DMS 273 treated with DMSO at 0.1 percent for 48 hours (cell line): ENCODE data around the gene GNAI3.
A peak's percentile ranks its signal among the peaks of the same experiment; 100 is the strongest.

Source experiments
- DNase-seq: peaks from one replicate; lab custom pipeline; 2025; lab: John Stamatoyannopoulos, UW

Gene GNAI3

DNA sequence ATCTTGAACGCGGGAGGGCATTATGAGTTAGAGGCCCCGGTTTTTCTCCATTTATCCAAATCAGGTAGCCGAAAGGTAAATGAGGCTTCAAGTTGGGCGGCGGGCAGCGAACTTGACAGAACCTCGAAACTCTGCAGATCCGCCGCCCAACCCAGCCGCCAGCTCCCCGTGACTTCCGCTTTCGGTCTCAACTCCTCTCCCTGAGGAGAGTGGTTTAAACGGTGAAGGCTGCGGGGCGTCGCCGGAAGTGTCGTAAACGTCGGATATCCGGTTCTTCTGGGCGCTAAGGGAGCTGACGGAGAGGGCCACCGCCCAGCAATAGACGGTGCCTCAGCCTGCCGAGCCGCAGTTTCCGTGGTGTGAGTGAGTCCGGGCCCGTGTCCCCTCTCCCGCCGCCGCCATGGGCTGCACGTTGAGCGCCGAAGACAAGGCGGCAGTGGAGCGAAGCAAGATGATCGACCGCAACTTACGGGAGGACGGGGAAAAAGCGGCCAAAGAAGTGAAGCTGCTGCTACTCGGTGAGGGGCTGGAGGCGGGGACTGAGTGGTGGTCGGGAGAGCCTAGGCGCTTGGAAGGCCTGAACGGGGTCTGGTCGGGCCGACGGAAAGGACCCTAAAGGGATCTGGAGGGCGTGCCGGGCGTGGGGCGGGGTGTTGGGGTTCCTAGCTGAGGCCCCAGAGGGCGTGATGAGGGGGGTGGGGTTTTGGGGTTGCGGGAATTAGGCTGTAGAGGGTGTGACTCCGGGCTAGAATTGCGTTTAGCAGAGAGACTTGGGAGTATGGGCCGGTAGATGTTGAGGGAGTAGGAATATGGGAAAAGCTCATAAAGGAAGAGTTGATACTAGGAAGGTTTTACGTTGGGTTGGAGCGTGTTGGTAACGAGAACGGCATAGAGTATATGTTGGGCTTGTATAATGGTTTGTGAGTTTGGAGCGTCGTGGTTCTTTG lies at the start of gene GNAI3:
Gene GNAI3 (plus strand): TSS at position 295 of the 947 bp plus-strand sequence. CDS start 106 bp downstream, at position 401.
- peak; percentile 89 for DNase-seq

- DNase-seq, result no peak
Measured at GRCh38 chr1:109499081-109499480, 49.3 kb upstream of the GNAI3 start.

GRCh38 chr1:109499661-109500536 lies 48.5 kb upstream of the GNAI3 start:
- peak; percentile 9 for DNase-seq

- no peak for DNase-seq
Measured at GRCh38 chr1:109500941-109501381, 47.5 kb upstream of the GNAI3 start.

- no peak for DNase-seq
Measured at GRCh38 chr1:109501644-109502363, 46.6 kb upstream of the GNAI3 start.

DNA sequence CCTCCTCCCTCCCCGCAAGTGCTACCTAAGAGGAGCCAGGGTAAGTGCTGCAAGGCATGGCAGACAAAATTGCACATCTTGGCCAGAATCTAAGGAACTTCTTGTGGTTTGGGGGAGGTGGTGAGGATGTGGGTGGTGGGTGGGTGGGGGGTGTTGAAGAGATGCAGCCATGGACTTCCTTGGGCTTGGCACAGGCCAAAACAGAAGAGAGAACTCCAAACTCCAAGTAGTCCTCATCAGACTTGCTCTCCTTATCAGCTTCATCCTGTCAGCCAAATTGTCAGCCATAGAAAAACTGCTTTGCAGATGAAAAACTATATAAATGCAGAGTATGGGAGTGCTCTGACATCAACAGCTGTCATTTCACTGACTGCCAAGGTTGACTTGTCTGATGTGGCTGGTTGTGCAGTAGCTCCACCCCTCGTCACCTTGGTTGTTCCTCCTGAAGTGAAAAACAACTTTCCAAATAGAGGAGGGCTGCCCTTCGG lies 46.0 kb upstream of the GNAI3 start:
- no peak for DNase-seq

- no peak for DNase-seq
Measured at GRCh38 chr1:109503935-109504334, 44.5 kb upstream of the GNAI3 start.

- no peak for DNase-seq
Measured at GRCh38 chr1:109504974-109505373, 43.4 kb upstream of the GNAI3 start.

- no peak for DNase-seq
Measured at GRCh38 chr1:109508001-109508872, 40.2 kb upstream of the GNAI3 start.

DNA sequence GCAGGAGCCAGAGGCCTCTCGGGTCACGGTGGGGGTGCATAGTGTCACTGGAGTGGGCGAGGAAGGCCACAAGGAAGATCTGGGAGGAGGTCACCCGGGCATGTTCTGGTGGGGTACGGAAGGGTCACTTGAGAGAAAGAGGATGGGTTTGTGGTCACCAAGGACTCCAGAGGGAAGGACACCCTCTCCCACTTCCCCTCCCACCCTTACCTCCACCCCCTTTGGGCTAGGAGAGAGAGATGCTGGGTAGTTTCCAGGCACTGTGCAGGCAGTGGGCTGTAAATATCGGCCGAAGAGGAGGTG lies 39.6 kb upstream of the GNAI3 start:
- DNase-seq, result no peak

GRCh38 chr1:109509176-109510134 lies 39.0 kb upstream of the GNAI3 start, which contains the start of gene AMIGO1:
Gene AMIGO1 (minus strand): TSS chr1:109509727. CDS start chr1:109508912, 815 bp downstream.
- peak; percentile 16 for DNase-seq

DNA sequence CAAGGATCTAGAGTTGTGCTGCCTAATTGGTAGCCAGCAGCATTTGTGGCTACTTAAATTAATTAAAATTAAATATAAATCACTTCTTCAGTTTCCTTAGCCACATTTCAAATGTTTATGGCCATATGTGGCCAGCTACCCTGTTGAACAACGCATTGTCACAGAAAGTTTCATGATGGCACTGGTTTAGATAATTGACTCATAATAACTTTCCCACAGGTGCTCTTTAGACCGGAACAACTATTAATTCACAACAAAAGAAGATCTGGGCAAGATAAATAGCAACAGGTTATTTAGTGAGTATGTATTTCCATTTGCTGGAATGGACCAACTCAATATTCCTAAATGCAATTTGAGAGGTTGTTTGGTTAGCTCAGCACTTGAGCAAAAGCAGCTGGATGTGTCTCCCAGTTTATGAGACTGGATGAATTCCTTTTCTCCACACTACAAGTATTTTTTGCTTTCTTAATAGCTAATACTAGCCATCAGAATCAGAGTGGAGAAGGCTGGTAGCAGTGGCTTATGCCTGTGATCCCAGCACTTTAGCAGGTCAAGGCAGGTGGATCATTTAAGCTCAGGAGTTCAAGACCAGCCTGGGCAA lies 35.2 kb upstream of the GNAI3 start:
- DNase-seq, result no peak

DNA sequence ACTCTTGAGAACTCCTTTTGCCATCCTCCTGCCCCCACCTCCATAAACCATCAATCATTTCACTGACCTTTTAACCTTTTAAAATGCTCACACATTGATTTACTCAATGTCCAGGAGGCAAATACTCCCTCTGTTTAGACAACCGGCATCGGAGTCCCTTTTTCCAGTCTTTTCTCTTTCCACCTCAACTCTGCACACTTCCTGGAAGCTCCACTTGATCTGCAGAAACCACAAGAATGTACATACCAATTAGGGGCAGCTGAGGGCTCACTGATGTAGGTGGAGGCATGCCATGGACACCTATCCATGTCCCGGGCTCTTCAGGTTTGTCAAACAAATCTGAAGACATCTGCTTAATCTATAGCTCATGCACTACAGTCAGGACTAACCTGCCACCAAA lies 33.6 kb upstream of the GNAI3 start:
- DNase-seq, result no peak

- peak; percentile 55 for DNase-seq
Measured at GRCh38 chr1:109516872-109517271, 31.5 kb upstream of the GNAI3 start.

DNA sequence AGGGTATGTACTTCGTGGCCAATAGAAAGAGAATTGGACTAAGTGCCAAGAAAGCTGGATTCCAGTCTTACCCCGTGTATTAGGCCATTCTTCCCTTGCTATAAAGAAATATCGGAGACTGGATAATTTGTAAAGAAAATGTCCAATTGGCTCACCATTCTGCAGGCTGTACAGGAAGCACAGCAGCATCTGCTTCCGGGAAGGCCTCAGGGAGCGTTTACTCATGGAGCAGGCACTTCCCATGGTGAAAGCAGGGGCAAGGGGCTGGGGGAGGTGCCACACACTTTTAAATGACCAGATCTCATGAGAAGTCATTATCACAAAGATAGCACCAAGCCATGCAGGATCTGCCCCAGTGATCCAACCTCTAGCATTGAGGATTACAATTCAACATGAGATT lies 31.1 kb upstream of the GNAI3 start:
- DNase-seq, result no peak

DNA sequence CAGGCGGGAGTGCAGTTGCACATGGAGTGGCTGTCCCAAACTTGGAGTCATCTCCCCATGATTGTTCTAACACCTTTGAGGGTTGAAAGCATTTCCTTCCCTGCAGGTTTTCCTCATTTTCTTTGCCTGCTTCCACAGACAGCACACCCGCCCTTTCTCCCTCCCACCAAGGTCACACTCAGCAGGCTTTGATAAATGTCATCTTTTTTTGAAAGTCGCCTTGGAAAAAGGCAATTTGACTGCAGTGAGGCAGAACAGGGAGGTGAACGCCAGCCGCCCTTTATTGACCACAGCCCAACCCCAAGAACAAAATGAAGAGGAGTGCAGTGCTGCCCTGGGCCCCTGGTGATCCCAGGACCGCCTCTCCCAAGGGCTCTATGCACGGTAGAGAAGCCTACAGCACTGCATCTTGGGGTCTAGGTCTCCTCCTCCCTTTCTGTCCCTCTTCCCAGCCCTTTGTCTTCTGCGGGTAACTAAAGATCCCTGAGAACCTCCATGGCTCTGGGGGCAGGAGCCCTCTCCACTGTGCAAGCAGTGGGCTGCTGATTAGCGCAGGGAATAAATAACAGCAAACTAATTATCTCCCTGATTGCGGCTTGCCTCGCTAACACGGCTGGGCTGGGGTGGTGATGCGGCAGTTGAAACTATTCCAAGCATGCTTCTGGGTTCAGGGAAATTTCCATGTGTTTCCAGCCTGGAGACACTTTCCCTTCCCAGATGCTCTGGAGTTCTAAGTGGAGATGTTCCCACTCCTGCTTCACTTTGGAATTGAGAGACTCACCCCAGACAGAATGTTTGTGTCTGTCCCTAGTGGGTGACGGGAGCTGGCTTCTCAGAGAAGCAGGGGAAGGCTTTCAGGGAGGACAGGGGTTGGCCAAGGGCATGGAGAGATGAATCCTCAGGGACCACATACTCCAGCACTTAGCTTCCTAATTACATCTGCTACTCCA lies 27.1 kb upstream of the GNAI3 start:
- DNase-seq, result no peak

DNA sequence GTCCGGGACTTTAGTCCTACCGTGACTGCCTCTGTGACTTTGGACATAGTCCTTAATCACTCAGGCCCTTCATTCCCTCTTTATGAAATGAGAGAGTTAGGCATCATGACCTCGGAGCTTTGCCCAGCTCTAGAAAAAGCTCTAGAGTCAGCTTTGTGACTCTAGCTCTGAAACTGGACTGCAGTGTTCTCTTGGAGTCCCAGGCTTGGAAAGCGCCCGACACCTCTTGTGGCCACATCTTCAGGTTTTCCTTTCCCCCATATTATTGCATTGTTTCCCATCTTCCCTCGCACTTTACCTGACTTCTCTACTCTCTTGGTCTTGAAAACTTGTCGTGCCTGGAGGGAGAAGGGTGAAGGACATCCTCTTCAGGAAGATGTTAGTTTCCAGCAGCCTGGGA lies 26.4 kb upstream of the GNAI3 start:
- no peak for DNase-seq

DNA sequence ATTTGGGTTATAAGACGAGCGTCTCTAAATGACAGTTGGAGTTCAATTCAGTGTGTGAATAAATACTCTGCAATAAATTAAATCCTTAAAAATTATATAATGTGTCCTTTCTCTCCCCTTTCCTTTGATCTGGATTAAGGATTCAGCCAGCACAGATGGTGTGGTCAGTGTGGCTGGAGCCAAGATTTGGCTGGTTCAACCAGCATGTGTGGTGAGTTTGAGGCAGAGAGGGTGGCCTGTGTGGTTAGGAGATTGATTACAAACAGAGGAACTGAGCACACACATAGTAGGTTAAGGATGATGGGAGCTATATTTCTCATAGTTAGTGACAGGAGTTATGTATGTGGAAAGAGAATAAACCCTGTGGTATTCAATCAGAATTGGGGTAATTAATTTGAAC lies 24.7 kb upstream of the GNAI3 start:
- DNase-seq, result no peak
